HG03439 (cell line): ENCODE data around the gene MAPT.

Experiments
- ATAC-seq: cut with Tn5 transposase; IDR thresholded peaks from one replicate; pipeline ENCODE4 v1.9.1; 2021; ENCODE audit warnings: mild to moderate bottlenecking, moderate library complexity; ENCODE audit not compliant: unreplicated experiment

MAPT gene

DNA sequence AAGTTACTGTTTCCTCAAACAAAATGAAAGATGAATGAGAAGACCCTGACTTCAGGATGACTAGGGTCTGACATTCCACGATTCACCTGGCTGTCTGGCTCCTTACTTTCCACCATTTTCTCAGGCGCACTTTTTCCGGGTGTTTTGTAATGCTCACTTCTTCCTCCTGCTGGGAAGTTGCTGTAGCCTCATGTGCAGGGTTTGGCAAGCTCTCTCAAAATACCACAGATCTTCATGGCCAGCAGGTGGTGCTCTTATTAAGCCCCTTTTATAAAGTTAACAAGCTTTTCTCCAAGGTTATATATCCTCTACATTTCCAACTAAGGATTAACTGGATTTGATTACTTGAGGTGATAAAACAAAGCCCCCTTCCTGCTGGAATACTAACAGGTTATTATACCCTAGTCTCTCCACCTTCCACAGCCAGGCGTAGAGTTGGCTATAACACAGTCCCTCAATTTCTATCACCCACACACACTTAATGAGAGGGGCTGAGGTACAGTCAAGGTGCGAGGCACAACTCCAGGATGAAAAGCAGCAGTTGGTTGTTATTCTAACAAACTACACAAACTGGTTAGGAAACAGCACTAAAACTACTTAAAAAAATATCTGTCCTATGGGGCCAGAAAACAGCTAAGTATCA is 150.1 kb downstream of the MAPT start:
- ATAC-seq: no peak

GRCh38 chr17:46044989-46045388 is 150.6 kb downstream of the MAPT start:
- ATAC-seq: no peak

GRCh38 chr17:46045639-46046038 is 151.3 kb downstream of the MAPT start:
- ATAC-seq: no peak

DNA sequence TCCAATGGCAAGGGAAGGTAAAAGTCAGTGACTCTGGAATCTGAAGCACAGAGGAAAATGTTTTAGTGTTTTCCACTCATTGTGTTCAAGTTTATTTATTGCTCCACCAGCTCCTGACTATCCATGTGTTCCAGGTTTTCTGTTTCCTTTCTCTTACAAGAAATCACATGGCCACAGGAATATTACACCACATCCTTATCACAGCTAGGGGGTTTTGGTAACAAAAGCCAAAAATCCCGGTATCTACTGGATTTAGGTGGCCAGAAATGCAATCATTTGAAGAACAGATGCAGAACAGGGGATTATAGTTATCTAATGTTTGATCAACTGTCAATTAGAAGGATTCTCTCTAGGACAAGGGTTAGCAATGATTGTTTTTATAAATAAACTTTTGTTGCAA is 152.6 kb downstream of the MAPT start:
- ATAC-seq: no peak

- ATAC-seq: no peak
Measured at GRCh38 chr17:46047398-46047797, 153.0 kb downstream of the MAPT start.

DNA sequence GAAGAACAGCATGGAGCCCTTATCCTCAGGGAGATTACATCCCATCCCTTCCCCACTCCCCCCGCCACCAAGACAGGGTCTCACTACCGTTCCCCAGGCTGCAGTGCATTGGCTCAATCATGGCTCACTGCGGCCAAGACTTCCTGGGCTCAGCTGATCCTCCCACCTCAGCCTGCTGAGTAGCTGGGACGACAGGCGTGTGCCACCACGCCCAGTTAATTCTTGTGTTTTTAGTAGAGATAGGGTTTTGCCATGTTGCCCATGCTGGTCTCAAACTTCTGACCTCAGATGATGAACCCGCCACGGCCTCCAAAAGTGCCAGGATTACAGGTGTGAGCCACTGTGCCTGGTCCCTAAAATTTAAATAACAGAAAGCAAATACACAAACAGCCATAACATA is 153.5 kb downstream of the MAPT start:
- ATAC-seq: no peak

DNA sequence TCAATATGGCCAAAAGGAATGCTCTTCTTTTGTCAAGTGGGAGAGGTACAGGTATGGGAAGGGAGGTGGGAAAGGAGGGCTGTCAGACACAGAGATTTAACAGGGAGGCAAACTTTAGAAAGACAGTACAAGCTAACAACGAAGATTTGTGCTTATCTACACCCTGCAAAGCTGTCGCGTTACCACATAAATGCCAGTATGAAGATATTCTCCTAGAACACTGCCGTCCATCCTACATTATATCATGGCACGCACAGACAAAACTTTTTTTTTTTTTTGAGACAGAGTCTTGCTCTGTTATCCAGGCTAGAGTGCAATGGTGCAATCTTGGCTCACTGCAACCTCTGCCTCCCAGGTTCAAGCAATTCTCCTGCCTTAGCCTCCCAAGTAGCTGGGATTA is 155.3 kb downstream of the MAPT start:
- ATAC-seq: no peak

DNA sequence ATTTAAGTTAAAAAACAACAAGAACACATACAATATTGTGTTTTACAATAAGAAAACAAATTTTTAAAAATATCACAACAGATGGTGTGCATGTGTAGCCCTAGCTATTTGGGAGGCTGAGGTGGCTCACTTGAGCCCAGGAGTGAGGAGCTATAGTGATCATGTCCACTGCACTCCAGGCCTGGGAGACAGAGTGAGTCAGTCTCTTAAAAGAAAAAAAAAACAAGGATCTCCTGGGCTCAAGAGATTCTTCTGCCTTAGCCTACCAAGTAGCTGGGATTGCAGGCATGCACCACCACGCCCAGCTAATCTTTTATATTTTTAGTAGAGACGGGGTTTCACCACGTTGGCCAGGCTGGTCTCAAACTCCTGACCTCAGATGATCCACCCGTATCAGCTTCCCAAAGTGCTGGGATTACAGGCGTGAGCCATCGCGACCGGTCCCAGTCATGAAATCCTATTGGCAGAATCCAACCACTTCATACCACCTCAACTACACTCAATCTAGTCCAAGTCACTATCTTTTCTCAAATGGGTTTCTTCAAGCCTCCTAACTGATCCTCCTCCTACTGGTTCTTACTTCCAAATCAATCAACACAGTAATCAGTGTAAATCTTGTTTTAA is 159.7 kb downstream of the MAPT start:
- no peak for ATAC-seq

DNA sequence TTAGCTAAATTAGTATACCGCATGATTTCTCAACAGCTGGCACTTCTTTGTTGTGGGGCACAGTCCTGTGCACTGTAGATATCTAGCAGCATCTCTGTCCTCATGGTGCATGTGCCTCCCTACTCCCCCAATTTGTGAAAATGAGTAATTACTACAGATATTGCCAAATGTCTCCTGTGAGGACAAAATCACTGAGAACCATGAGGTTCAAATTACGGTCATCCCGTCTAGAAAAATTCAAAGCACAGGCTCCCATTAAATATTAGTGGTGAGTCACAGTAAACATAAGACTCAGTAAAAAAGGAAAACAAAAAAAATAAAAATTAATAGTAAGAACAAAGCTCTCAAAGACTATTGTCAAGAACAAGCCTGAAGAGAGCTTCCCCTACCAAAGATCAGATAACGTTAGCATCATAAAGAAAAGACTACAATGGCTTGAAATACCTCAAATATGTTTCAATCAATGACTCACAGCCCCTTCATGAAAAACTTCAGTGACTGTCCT is 162.5 kb downstream of the MAPT start:
- ATAC-seq: no peak

- no peak for ATAC-seq
Measured at GRCh38 chr17:46057366-46057765, 163.0 kb downstream of the MAPT start.

DNA sequence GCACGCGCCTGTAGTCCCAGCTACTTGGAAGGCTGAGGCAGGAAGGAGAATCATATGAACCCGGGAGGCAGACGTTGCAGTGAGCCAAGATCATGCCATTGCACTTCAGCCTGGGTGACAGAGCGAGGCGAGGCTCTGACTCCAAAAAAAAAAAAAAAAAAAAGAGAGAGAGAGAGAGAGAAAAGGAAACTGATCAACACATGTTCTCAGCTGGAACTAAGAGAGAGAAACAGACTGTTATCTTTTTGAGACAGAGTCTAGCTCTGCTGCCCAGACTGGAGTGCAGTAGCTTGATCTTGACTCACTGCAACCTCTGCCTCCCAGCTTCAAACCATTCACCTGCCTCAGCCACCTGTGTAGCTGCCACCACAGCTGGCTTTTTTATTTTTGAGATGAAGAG is 165.1 kb downstream of the MAPT start:
- no peak for ATAC-seq

DNA sequence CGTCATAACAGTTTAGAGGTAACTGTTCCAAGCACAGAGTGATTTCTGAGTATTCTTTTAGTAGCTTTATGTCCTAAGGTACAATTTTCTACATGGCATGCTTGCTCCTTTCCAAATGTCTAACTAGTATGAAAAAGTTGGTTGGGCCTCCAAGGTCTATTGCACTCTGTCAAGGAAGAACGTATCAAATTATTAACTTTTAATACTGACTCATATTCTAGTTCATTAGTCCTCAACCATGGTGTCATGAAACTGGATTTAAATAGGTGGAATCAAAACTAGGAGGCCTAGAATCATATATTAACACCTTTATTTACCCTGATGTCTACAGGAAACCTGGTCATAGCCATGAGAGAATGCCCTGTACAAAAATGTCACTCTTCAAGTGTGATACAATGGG is 166.1 kb downstream of the MAPT start:
- no peak for ATAC-seq

DNA sequence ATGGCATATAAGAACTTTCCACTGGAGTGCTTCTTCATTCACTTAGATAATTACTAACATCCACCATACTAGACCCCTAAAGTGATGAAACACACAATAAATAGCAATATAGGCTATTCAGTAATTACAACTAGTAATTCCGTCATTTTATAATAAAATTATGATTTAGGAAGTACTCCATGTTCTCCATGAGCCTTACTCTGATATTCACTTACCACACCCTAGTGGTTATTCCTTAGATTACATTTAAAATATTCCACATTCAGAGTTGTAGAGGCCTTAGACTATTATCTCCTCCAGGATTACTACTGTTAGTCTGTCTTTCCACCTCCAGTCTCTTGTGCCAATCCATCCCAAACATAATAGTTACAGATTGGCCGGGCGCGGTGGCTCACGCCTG is 167.1 kb downstream of the MAPT start:
- no peak for ATAC-seq

GRCh38 chr17:46063241-46063640 is 168.9 kb downstream of the MAPT start:
- no peak for ATAC-seq

DNA sequence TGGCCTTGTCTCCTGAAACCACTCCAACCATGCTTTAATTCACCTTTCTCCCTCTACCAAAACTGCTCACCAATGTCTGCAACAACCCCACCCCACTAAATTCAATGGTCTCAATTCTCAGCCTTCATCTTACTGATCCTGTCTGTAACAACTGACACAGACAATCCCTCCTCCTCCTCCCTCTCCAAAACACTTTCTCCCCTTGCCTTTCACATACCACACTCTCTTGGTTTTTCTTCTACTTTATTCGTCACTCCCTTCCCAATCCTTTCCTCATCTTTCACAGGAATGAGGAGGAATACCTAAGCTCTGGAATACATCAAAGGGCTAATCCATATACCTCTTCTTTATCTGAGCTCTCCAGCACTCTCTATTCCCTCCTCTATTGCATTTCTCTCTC is 170.1 kb downstream of the MAPT start:
- no peak for ATAC-seq

DNA sequence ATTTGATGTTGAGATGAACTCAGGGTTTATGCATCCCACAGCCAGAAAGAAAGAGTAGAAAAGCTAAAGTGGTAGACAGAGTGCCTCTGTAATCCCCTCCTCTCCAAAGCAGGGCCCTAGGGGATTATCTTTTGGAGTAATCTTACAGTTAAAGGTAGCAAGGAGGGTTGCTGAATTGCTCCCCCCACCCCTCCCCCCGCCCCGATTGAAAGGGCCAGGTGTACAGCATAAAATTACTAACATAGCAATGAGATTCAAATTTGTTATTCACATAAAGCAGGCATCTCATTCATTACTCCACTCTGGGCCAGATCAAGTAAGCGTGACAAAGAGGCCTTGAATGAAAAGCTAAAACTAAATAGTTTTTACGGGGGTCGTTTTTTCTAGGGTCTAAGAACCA is 177.4 kb downstream of the MAPT start:
- no peak for ATAC-seq

- ATAC-seq: no peak
Measured at GRCh38 chr17:46072998-46073397, 178.6 kb downstream of the MAPT start.

GRCh38 chr17:46074540-46074939 is 180.2 kb downstream of the MAPT start:
- ATAC-seq: no peak
